ENCODE measurements around the gene BPIFA2.

BPIFA2 gene

DNA sequence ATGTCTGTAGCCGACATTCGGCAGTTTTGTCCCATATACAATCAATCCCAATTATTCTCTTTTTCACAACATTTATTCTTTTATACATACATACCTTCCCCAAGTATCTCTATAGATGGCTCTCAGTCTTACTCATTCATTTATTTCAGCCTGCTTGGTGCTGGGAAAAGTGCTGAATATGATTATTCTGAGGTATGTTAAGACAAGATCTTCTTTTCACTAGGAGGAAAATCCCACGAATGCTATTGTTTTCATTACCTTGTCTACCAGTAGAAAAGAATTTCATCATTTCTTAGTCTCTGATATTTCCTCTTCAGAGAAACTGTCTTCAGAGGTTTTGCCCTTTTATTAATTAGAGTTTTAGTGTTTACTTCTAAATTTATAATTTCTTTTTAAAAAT, 35.5 kb downstream of the BPIFA2 start:
- DNase-seq = no peak

DNA sequence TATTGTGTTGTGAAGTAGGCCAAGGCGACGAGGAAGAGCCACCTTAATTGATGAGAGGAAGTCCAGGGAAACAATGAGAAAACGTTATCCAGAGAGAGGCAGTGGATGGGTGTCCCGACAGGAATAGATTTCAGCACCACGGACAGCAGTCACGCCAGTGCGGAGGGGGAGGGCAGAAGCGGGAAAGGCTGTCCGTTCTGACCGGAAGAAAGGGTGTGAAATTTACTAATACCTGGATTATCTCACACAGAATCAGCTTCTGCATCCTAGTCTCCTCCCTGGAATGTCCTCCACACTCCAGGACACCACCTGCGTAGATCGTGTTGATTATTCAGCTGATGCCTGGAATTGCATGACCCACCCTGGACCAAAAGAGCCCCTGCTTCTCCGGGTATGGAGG, 41.8 kb downstream of the BPIFA2 start:
- peak; percentile 61 for DNase-seq

DNA sequence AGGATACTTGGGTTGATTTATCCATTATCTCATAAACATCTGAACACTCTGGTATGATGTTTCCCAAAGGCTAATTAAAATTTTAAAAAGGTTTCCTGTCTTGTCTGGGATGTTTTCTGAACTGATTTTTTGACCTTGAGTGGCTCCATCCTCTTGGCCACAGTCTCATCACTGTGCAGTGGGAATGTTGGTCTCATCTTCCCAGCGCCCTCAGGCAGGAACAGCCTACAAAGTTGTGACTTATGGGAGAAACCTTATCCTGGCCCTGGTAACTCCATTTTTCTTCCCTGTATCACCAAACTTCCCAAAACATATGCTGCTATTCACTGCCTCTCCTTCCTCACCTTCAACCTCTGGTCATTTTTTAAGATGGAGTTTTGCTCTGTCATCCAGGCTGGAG, 42.4 kb downstream of the BPIFA2 start:
- no peak for DNase-seq

DNA sequence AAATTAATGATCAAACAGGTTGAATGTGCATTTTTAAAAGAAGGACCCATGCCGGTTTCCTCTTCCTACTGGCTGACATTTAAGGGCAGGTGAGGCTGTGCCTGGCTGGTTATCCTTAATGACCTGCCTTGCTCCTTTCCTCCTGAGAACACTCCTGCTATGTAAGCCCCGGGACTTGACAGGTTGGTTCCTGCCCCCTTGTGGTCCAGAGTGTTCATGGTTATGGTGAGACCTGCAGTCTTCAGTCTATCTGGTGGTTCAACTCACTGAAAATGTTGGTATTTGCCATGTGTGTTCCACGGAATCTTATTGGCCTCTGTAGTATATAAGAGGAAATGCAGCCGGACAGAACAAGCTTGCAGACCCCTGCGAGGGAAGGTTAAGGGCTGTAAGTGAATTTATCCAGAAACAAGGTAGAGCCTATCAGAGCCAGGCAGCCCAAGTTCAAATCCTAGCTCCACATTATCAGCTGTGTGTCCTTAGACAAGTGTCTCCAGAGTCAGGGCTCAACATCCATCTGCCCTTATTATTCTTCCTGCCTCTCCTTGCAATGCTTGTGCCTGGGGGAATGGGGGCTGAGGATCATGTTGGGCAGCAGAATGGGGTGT, 44.0 kb downstream of the BPIFA2 start:
- DNase-seq = peak; percentile 9

DNA sequence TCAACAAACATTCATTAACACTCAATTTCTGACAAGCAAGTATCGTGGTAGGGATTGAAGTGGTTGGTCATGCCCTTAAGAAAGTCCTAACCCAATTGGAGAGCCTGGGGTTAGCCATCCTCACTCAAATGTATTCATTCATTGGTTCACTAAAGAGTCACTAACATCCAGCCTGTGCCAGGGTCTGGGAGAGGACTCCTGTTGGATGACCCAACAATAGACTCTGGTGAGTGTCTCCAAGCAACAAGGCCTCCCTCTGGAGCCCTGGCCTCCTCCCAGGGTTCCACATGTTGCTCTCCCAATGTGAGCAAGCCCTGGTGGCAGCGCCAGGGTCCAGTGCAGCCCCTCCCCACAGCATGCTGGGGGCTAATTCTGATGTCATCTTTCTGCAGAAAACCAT, 49.1 kb downstream of the BPIFA2 start, which contains the start of gene BPIFA3:
Gene BPIFA3 (plus strand): TSS at position 301 of the 400 bp plus-strand sequence. CDS start 185 bp downstream, outside the sequence.
- DNase-seq = no peak

DNA sequence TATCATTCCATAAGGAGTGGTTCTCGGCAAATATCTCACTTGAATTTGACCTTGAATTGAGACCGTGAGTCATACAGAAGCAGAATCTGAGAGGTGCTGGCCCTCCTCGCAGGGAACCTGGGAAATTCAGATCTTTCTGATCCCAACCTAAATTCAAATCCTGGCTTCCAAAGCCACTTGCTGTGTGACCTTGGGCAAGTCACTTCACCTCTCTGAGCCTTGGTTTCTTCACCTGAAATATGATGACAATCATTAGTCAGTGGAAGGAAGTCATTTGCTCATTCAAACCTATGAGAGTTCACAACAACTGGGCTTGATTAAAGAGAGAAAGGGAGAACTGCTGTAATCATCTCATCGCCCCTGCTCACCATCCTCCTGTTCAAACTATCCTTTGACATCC, 56.4 kb downstream of the BPIFA2 start:
- no peak for DNase-seq

DNA sequence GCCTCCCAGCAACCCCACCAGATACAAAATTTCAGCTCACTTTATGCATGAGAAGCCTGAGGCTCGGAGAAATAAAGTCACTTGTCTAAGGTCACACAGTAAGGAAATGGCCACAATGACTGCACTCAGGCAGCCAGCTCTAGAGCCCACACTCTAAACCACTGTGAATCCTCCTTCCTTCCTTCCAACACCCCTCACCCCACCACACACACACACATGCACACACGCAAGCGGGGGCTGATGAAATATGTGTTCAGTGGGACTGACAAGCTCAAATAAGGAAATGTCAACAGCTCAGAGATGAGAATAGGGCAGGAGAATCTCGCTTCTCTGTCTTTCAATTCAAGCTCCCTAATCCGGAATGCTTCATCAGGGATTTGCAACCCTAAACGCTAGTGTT, 61.9 kb downstream of the BPIFA2 start:
- no peak for DNase-seq

All from fibroblast of upper back skin (primary cell).